WTC11 (cell line): ENCODE measurements around the gene C5orf58. TPM values are rescaled to one million over a fixed set of nuclear protein-coding genes. Genes with fewer than 3 reads are reported as not detected.

Experiments
- ATAC-seq: fragments of 200-7000 bp; cut with Tn5 transposase; 2 replicates; pipeline ENCODE4 v1.10.0; 2021; ENCODE audit warnings: mild to moderate bottlenecking, moderate library complexity
- Bru-seq: library from RNA; stranded (reverse); fragments of 400-500 nt; gene quantifications from one replicate; lab custom pipeline; 2021; lab: Mats Ljungman, UMichigan
- CTCF ChIA-PET: fragments of 300-600 bp; sonication (Branson Sonifier 250); formaldehyde crosslinking; loops from one replicate; lab custom pipeline; 2021; ENCODE audit warnings: antibody characterized with exemption; lab: Charles Lee
- POLR2A ChIA-PET: fragments of 350-600 bp; sonication (Branson Sonifier 250); formaldehyde crosslinking; loops from one replicate; lab custom pipeline; 2021; ENCODE audit warnings: antibody characterized with exemption; lab: Charles Lee
- DNase-seq: peaks from one replicate; pipeline ENCODE4 v3.0.0; 2021; ENCODE audit warnings: low spot score
- H3K27ac Mint-ChIP-seq: 2 replicates; pipeline ENCODE4 v1.8.0; 2021; ENCODE audit warnings: mixed read lengths
- H3K27me3 Mint-ChIP-seq: 2 replicates; pipeline ENCODE4 v1.8.0; 2021; ENCODE audit warnings: low read depth, mild to moderate bottlenecking, moderate library complexity, mixed read lengths
- H3K36me3 Mint-ChIP-seq: 2 replicates; pipeline ENCODE4 v1.8.0; 2021; ENCODE audit warnings: mixed read lengths
- H3K4me1 Mint-ChIP-seq: 2 replicates; pipeline ENCODE4 v1.8.0; 2022; ENCODE audit warnings: mixed read lengths
- H3K4me3 Mint-ChIP-seq: 2 replicates; pipeline ENCODE4 v1.8.0; 2021; ENCODE audit warnings: mild to moderate bottlenecking, moderate library complexity, mixed read lengths
- H3K9me3 Mint-ChIP-seq: 2 replicates; pipeline ENCODE4 v1.8.0; 2021; ENCODE audit warnings: mixed read lengths
- ATF6 ChIP-seq: sonication (generic); formaldehyde crosslinking; IDR thresholded peaks from 2 replicates; pipeline ENCODE4 v1.8.1; 2023; ENCODE audit warnings: mild to moderate bottlenecking, missing genetic modification reagents
- CREB1 ChIP-seq: sonication (generic); formaldehyde crosslinking; IDR thresholded peaks from 2 replicates; pipeline ENCODE4 v1.8.0; 2023; ENCODE audit warnings: mild to moderate bottlenecking, missing genetic modification reagents
- CTCF ChIP-seq: fragments of 200-600 bp; IDR thresholded peaks from 2 replicates; pipeline ENCODE4 v1.8.0; 2022; ENCODE audit warnings: antibody characterized with exemption
- E2F1 ChIP-seq: sonication (generic); formaldehyde crosslinking; IDR thresholded peaks from 2 replicates; pipeline ENCODE4 v1.8.0; 2022; ENCODE audit warnings: mild to moderate bottlenecking, missing genetic modification reagents
- E2F4 ChIP-seq: sonication (generic); formaldehyde crosslinking; IDR thresholded peaks from 2 replicates; pipeline ENCODE4 v1.8.1; 2022; ENCODE audit warnings: low read depth, mild to moderate bottlenecking, moderate library complexity, missing genetic modification reagents, borderline replicate concordance
- E2F5 ChIP-seq: sonication (generic); formaldehyde crosslinking; IDR thresholded peaks from 2 replicates; pipeline ENCODE4 v1.8.1; 2022; ENCODE audit warnings: mild to moderate bottlenecking, moderate library complexity, missing genetic modification reagents
- FOXJ3 ChIP-seq: sonication (generic); formaldehyde crosslinking; IDR thresholded peaks from 2 replicates; pipeline ENCODE4 v1.9.0; 2021; ENCODE audit warnings: missing genetic modification reagents, mild to moderate bottlenecking, borderline replicate concordance
- FOXK1 ChIP-seq: sonication (generic); formaldehyde crosslinking; IDR thresholded peaks from 2 replicates; pipeline ENCODE4 v1.8.0; 2022; ENCODE audit warnings: mild to moderate bottlenecking, moderate library complexity, missing genetic modification reagents
- FOXP1 ChIP-seq: sonication (generic); formaldehyde crosslinking; IDR thresholded peaks from 2 replicates; pipeline ENCODE4 v1.8.0; 2022; ENCODE audit warnings: missing genetic modification reagents, mild to moderate bottlenecking, moderate library complexity, borderline replicate concordance
- HMGXB4 ChIP-seq: sonication (generic); formaldehyde crosslinking; IDR thresholded peaks from 2 replicates; pipeline ENCODE4 v1.8.1; 2023; ENCODE audit warnings: mild to moderate bottlenecking, moderate library complexity, missing genetic modification reagents
- IRF2 ChIP-seq: sonication (generic); formaldehyde crosslinking; IDR thresholded peaks from 2 replicates; pipeline ENCODE4 v1.8.0; 2022; ENCODE audit warnings: low read depth, missing genetic modification reagents, borderline replicate concordance
- MAX ChIP-seq: sonication (generic); formaldehyde crosslinking; IDR thresholded peaks from 2 replicates; pipeline ENCODE4 v1.8.0; 2022; ENCODE audit warnings: mild to moderate bottlenecking, missing genetic modification reagents
- MYBL2 ChIP-seq: sonication (generic); formaldehyde crosslinking; IDR thresholded peaks from 2 replicates; pipeline ENCODE4 v1.8.1; 2023; ENCODE audit warnings: mild to moderate bottlenecking, moderate library complexity, missing genetic modification reagents
- NFATC4 ChIP-seq: fragments of 250-450 bp; sonication (Bioruptor Pico); IDR thresholded peaks from 2 replicates; pipeline ENCODE4 v1.9.0; 2021; ENCODE audit warnings: mild to moderate bottlenecking
- NFE2L1 ChIP-seq: sonication (generic); formaldehyde crosslinking; IDR thresholded peaks from 2 replicates; pipeline ENCODE4 v1.8.1; 2023; ENCODE audit warnings: missing genetic modification reagents
- NFYB ChIP-seq: sonication (generic); formaldehyde crosslinking; conservative IDR thresholded peaks from 2 replicates; pipeline ENCODE4 v1.8.0; 2022; ENCODE audit warnings: low read depth, missing genetic modification reagents
- OVOL2 ChIP-seq: fragments of 250-450 bp; sonication (Bioruptor Pico); IDR thresholded peaks from 2 replicates; pipeline ENCODE4 v1.9.0; 2021; ENCODE audit warnings: mild to moderate bottlenecking, borderline replicate concordance
- ZMAT4 ChIP-seq: fragments of 250-450 bp; sonication (Bioruptor Pico); IDR thresholded peaks from 2 replicates; pipeline ENCODE4 v1.9.0; 2021; ENCODE audit warnings: mild to moderate bottlenecking
- ZNF121 ChIP-seq: sonication (generic); formaldehyde crosslinking; IDR thresholded peaks from 2 replicates; pipeline ENCODE4 v1.8.0; 2023; ENCODE audit warnings: missing genetic modification reagents
- ZNF423 ChIP-seq: fragments of 250-450 bp; sonication (Bioruptor Pico); IDR thresholded peaks from 2 replicates; pipeline ENCODE4 v2.1.2; 2022; ENCODE audit warnings: mild to moderate bottlenecking, moderate library complexity
- long read RNA-seq, 3 experiments: library from RNA in 1 of 3; library from capped mRNA in 1 of 3; library from polyadenylated mRNA in 1 of 3; unstranded in 2 of 3; stranded (forward) in 1 of 3; transcript quantifications; one replicate each; pipeline ENCODE4 v2.0.0, GENCODE V29; 2021
- total RNA-seq: library from RNA; stranded (reverse); gene quantifications from 3 replicates; pipeline ENCODE4 v1.2.3, GENCODE V29; 2021

C5orf58 gene
- total RNA-seq (2.0 to 3.0 TPM (median 2.1 TPM) in 3 replicates), Bru-seq, nascent RNA (percentile 46 among the genes with signal in this experiment)
- long read RNA-seq, experiment 1, partial matches to known transcripts = 0 of 5 reads
- long read RNA-seq, experiment 1, other reads (novel, unspliced or antisense) = 3 of 5 reads
- long read RNA-seq, experiment 2, partial matches to known transcripts = 0 of 3 reads
- long read RNA-seq, experiment 2, other reads (novel, unspliced or antisense) = 1 of 3 reads
- long read RNA-seq, experiment 3 = 0 reads

GRCh38 chr5:170232786-170233185, at the start of gene C5orf58:
Gene C5orf58, plus strand, starts transcription at chr5:170232985. Its CDS starts 1,992 bp downstream, at chr5:170234977.
- H3K27ac Mint-ChIP-seq = no peak within 1 kb of the TSS
- H3K9me3 Mint-ChIP-seq = no peaks in the 10 kb centered on the region
- DNase-seq = peak; percentile 77
- peaks cover 4% of the 10 kb centered on the region for H3K4me1 Mint-ChIP-seq
- no peak within 1 kb of the TSS for H3K4me3 Mint-ChIP-seq
- ChIA-PET POLR2A (no interaction called here), CTCF (interaction anchor here (1.4 to 1.5 kb wide), 2 partner anchors 107 to 171 kb away, joined by 3 to 6 read pairs; no protein-coding TSS in a partner anchor)
- ATAC-seq = peak; percentile 95
- no peaks in the 10 kb centered on the region for H3K36me3 Mint-ChIP-seq
- TF ChIP-seq NFATC4 (CRISPR knock-in tag) = no peak
- TF ChIP-seq MYBL2 (CRISPR knock-in tag) = no peak
- no peak for TF ChIP-seq FOXJ3 (CRISPR knock-in tag)
- no peak for TF ChIP-seq E2F5 (CRISPR knock-in tag)
- no peak for TF ChIP-seq CREB1 (CRISPR knock-in tag)
- TF ChIP-seq ZMAT4 = no peak
- peak; percentile 78 for TF ChIP-seq NFYB (CRISPR knock-in tag)
- TF ChIP-seq, all 79 proteins: peak for 1
- H3K27me3 Mint-ChIP-seq = no peaks in the 10 kb centered on the region

GRCh38 chr5:170183816-170184687, 48.7 kb upstream of the C5orf58 start:
- Mint-ChIP-seq H3K27me3 (no peaks in the 10 kb centered on the region), H3K9me3 (no peaks in the 10 kb centered on the region; the same call in 1 of the 2 replicates), H3K4me3 (no peak overlapping the region), H3K4me1 (peaks cover under 1% of the 10 kb centered on the region; the same call in 1 of the 2 replicates), H3K27ac (no peak overlapping the region), H3K36me3 (no peaks in the 10 kb centered on the region)
- peak; percentile 98 for ATAC-seq
- CTCF ChIA-PET = interaction anchor here (0.6 to 3.5 kb wide), 33 partner anchors 9 to 448 kb away, joined by 3 to 38 read pairs (median 5); partner anchors contain the start of gene INSYN2B
- DNase-seq = peak; percentile 94
- POLR2A ChIA-PET = interaction anchor here (1.0 kb wide), 1 partner anchor 74 kb away, joined by 3 read pairs; no protein-coding TSS in a partner anchor
- TF ChIP-seq ZNF423 (CRISPR knock-in tag) = no peak
- TF ChIP-seq MYBL2 (CRISPR knock-in tag) = no peak
- 0 out of 2 replicates have a peak, but pooled peaks have one; percentile 28 for TF ChIP-seq HMGXB4 (CRISPR knock-in tag)
- TF ChIP-seq FOXP1 (CRISPR knock-in tag) = no peak
- TF ChIP-seq NFE2L1 (CRISPR knock-in tag) = no peak
- TF ChIP-seq E2F4 (CRISPR knock-in tag) = no peak
- TF ChIP-seq FOXK1 (CRISPR knock-in tag) = no peak
- peak; percentile 45 for TF ChIP-seq MAX
- TF ChIP-seq OVOL2 (CRISPR knock-in tag) = no peak
- TF ChIP-seq ATF6 (CRISPR knock-in tag) = no peak
- no peak for TF ChIP-seq E2F1 (CRISPR knock-in tag)
- TF ChIP-seq NFATC4 (CRISPR knock-in tag) = no peak
- peak; percentile 67 for TF ChIP-seq CTCF
- no peak for TF ChIP-seq IRF2 (CRISPR knock-in tag)
- no peak for TF ChIP-seq ZNF121 (CRISPR knock-in tag)
- no peak for TF ChIP-seq ZMAT4
